ENCODE measurements around the gene PHLPP2.
"Not testable (repeated sequence)": the region's sequence is repeated elsewhere in the genome, so short reads cannot be mapped to it uniquely, and the experiment has no call there.

PHLPP2 gene

GRCh38 chr16:71698491-71698890, 26.0 kb downstream of the PHLPP2 start:
- Histone ChIP-seq H3K4me3 (ENCODE audit: insufficient read length, low read depth) (no peak overlapping the region), H3K4me1 (ENCODE audit: insufficient read depth, insufficient read length) (no peaks in the 10 kb centered on the region), H3K9me3 (ENCODE audit: insufficient read depth, low read length) (no peaks in the 10 kb centered on the region), H3K27me3 (ENCODE audit: insufficient read depth, insufficient read length) (no peaks in the 10 kb centered on the region), H3K36me3 (ENCODE audit: insufficient read depth, insufficient read length, low read length) (peaks cover 52% of the 10 kb centered on the region), H3K9ac (ENCODE audit: insufficient read length, low read depth) (no peak overlapping the region)
- DNase-seq (ENCODE audit: low read depth, low spot score), result no peak
- no peak for TF ChIP-seq SUZ12 (IDR thresholded peaks at IDR 0.05; ENCODE audit: extremely low read depth, insufficient read depth, insufficient read length)
- no peak for TF ChIP-seq YY1 (IDR thresholded peaks at IDR 0.05; ENCODE audit: insufficient read depth, insufficient read length)
- TF ChIP-seq ZNF274 (IDR thresholded peaks at IDR 0.05; ENCODE audit: low read depth, low read length), result no peak

GRCh38 chr16:71693164-71693563, 31.3 kb downstream of the PHLPP2 start:
- H3K9ac ChIP-seq (ENCODE audit: insufficient read length, low read depth), result no peak overlapping the region
- TF ChIP-seq SUZ12 (IDR thresholded peaks at IDR 0.05; ENCODE audit: extremely low read depth, insufficient read depth, insufficient read length), result no peak
- TF ChIP-seq YY1 (IDR thresholded peaks at IDR 0.05; ENCODE audit: insufficient read depth, insufficient read length), result no peak
- H3K36me3 ChIP-seq (ENCODE audit: insufficient read depth, insufficient read length, low read length), result peaks cover 45% of the 10 kb centered on the region
- no peak overlapping the region for H3K4me3 ChIP-seq (ENCODE audit: insufficient read length, low read depth)
- no peaks in the 10 kb centered on the region for H3K27me3 ChIP-seq (ENCODE audit: insufficient read depth, insufficient read length)
- H3K9me3 ChIP-seq (ENCODE audit: insufficient read depth, low read length), result no peaks in the 10 kb centered on the region
- no peaks in the 10 kb centered on the region for H3K4me1 ChIP-seq (ENCODE audit: insufficient read depth, insufficient read length)
- DNase-seq (ENCODE audit: low read depth, low spot score), result no peak

GRCh38 chr16:71689901-71690300, 34.6 kb downstream of the PHLPP2 start:
- Histone ChIP-seq H3K9ac (ENCODE audit: insufficient read length, low read depth) (no peak overlapping the region), H3K27me3 (ENCODE audit: insufficient read depth, insufficient read length) (no peaks in the 10 kb centered on the region), H3K9me3 (ENCODE audit: insufficient read depth, low read length) (no peaks in the 10 kb centered on the region), H3K4me3 (ENCODE audit: insufficient read length, low read depth) (no peak overlapping the region), H3K4me1 (ENCODE audit: insufficient read depth, insufficient read length) (no peaks in the 10 kb centered on the region), H3K36me3 (ENCODE audit: insufficient read depth, insufficient read length, low read length) (peaks cover 63% of the 10 kb centered on the region)
- DNase-seq (ENCODE audit: low read depth, low spot score), result no peak
- TF ChIP-seq SUZ12 (IDR thresholded peaks at IDR 0.05; ENCODE audit: extremely low read depth, insufficient read depth, insufficient read length), result no peak
- TF ChIP-seq ZNF274 (IDR thresholded peaks at IDR 0.05; ENCODE audit: low read depth, low read length), result no peak
- TF ChIP-seq YY1 (IDR thresholded peaks at IDR 0.05; ENCODE audit: insufficient read depth, insufficient read length), result no peak

- Histone ChIP-seq H3K9me3 (ENCODE audit: insufficient read depth, low read length) (no peaks in the 10 kb centered on the region), H3K9ac (ENCODE audit: insufficient read length, low read depth) (no peak overlapping the region), H3K36me3 (ENCODE audit: insufficient read depth, insufficient read length, low read length) (peaks cover 77% of the 10 kb centered on the region), H3K27me3 (ENCODE audit: insufficient read depth, insufficient read length) (no peaks in the 10 kb centered on the region), H3K4me1 (ENCODE audit: insufficient read depth, insufficient read length) (no peaks in the 10 kb centered on the region), H3K4me3 (ENCODE audit: insufficient read length, low read depth) (no peak overlapping the region)
- no peak for TF ChIP-seq YY1 (IDR thresholded peaks at IDR 0.05; ENCODE audit: insufficient read depth, insufficient read length)
- no peak for TF ChIP-seq ZNF274 (IDR thresholded peaks at IDR 0.05; ENCODE audit: low read depth, low read length)
- no peak for TF ChIP-seq SUZ12 (IDR thresholded peaks at IDR 0.05; ENCODE audit: extremely low read depth, insufficient read depth, insufficient read length)
- no peak for DNase-seq (ENCODE audit: low read depth, low spot score)
Observed at GRCh38 chr16:71687861-71688260, 36.6 kb downstream of the PHLPP2 start.

GRCh38 chr16:71684280-71684679, 40.2 kb downstream of the PHLPP2 start:
- not testable (repeated sequence) for H3K27me3 ChIP-seq (ENCODE audit: insufficient read depth, insufficient read length); H3K4me1 ChIP-seq (ENCODE audit: insufficient read depth, insufficient read length); H3K4me3 ChIP-seq (ENCODE audit: insufficient read length, low read depth); H3K9ac ChIP-seq (ENCODE audit: insufficient read length, low read depth); H3K9me3 ChIP-seq (ENCODE audit: insufficient read depth, low read length); DNase-seq (ENCODE audit: low read depth, low spot score)
- H3K36me3 ChIP-seq (ENCODE audit: insufficient read depth, insufficient read length, low read length), result peaks cover 82% of the 10 kb centered on the region

GRCh38 chr16:71681360-71681759, 43.1 kb downstream of the PHLPP2 start:
- H3K9ac ChIP-seq (ENCODE audit: insufficient read length, low read depth), result no peak overlapping the region
- H3K27me3 ChIP-seq (ENCODE audit: insufficient read depth, insufficient read length), result no peaks in the 10 kb centered on the region
- H3K4me3 ChIP-seq (ENCODE audit: insufficient read length, low read depth), result no peak overlapping the region
- H3K9me3 ChIP-seq (ENCODE audit: insufficient read depth, low read length), result no peaks in the 10 kb centered on the region
- H3K36me3 ChIP-seq (ENCODE audit: insufficient read depth, insufficient read length, low read length), result peaks cover 87% of the 10 kb centered on the region
- DNase-seq (ENCODE audit: low read depth, low spot score), result no peak
- no peaks in the 10 kb centered on the region for H3K4me1 ChIP-seq (ENCODE audit: insufficient read depth, insufficient read length)
- TF ChIP-seq SUZ12 (IDR thresholded peaks at IDR 0.05; ENCODE audit: extremely low read depth, insufficient read depth, insufficient read length) (no peak), YY1 (IDR thresholded peaks at IDR 0.05; ENCODE audit: insufficient read depth, insufficient read length) (no peak), ZNF274 (IDR thresholded peaks at IDR 0.05; ENCODE audit: low read depth, low read length) (no peak)

GRCh38 chr16:71676236-71676635, 48.3 kb downstream of the PHLPP2 start:
- no peaks in the 10 kb centered on the region for H3K27me3 ChIP-seq (ENCODE audit: insufficient read depth, insufficient read length)
- no peaks in the 10 kb centered on the region for H3K9me3 ChIP-seq (ENCODE audit: insufficient read depth, low read length)
- no peak overlapping the region for H3K9ac ChIP-seq (ENCODE audit: insufficient read length, low read depth)
- DNase-seq (ENCODE audit: low read depth, low spot score), result no peak
- TF ChIP-seq SUZ12 (IDR thresholded peaks at IDR 0.05; ENCODE audit: extremely low read depth, insufficient read depth, insufficient read length), result no peak
- TF ChIP-seq YY1 (IDR thresholded peaks at IDR 0.05; ENCODE audit: insufficient read depth, insufficient read length), result no peak
- TF ChIP-seq ZNF274 (IDR thresholded peaks at IDR 0.05; ENCODE audit: low read depth, low read length), result no peak
- no peak overlapping the region for H3K4me3 ChIP-seq (ENCODE audit: insufficient read length, low read depth)
- peaks cover 93% of the 10 kb centered on the region for H3K36me3 ChIP-seq (ENCODE audit: insufficient read depth, insufficient read length, low read length)
- no peaks in the 10 kb centered on the region for H3K4me1 ChIP-seq (ENCODE audit: insufficient read depth, insufficient read length)

- H3K36me3 ChIP-seq (ENCODE audit: insufficient read depth, insufficient read length, low read length), result peaks cover 92% of the 10 kb centered on the region
- no peaks in the 10 kb centered on the region for H3K4me1 ChIP-seq (ENCODE audit: insufficient read depth, insufficient read length)
- no peak overlapping the region for H3K9ac ChIP-seq (ENCODE audit: insufficient read length, low read depth)
- TF ChIP-seq SUZ12 (IDR thresholded peaks at IDR 0.05; ENCODE audit: extremely low read depth, insufficient read depth, insufficient read length), result no peak
- TF ChIP-seq ZNF274 (IDR thresholded peaks at IDR 0.05; ENCODE audit: low read depth, low read length), result no peak
- TF ChIP-seq YY1 (IDR thresholded peaks at IDR 0.05; ENCODE audit: insufficient read depth, insufficient read length), result no peak
- no peaks in the 10 kb centered on the region for H3K27me3 ChIP-seq (ENCODE audit: insufficient read depth, insufficient read length)
- H3K9me3 ChIP-seq (ENCODE audit: insufficient read depth, low read length), result no peaks in the 10 kb centered on the region
- H3K4me3 ChIP-seq (ENCODE audit: insufficient read length, low read depth), result no peak overlapping the region
- DNase-seq (ENCODE audit: low read depth, low spot score), result no peak
Observed at GRCh38 chr16:71675380-71675779, 49.1 kb downstream of the PHLPP2 start.

All from NT2/D1 (cell line).